HEK293T (cell line): ENCODE data around the gene STPG1.

ENCODE experiments used
- BHLHE40 ChIP-seq: fragments of 450-650 bp; IDR thresholded peaks from 2 replicates; pipeline ENCODE4 v1.6.1; 2016; ENCODE audit warnings: mild to moderate bottlenecking, moderate library complexity, borderline replicate concordance
- ELF4 ChIP-seq: fragments of 450-650 bp; IDR thresholded peaks from 2 replicates; pipeline ENCODE4 v1.6.1; 2017; ENCODE audit warnings: antibody characterized with exemption
- FOXK2 ChIP-seq: fragments of 450-650 bp; IDR thresholded peaks from 2 replicates; pipeline ENCODE4 v1.6.1; 2016; ENCODE audit warnings: mild to moderate bottlenecking
- HDGF ChIP-seq: fragments of 450-650 bp; IDR thresholded peaks from 2 replicates; pipeline ENCODE4 v1.6.1; 2017; ENCODE audit warnings: antibody characterized with exemption, borderline replicate concordance
- L3MBTL2 ChIP-seq: fragments of 450-650 bp; conservative IDR thresholded peaks from 2 replicates; pipeline ENCODE4 v1.6.1; 2016; ENCODE audit warnings: mild to moderate bottlenecking
- PKNOX1 ChIP-seq: fragments of 450-650 bp; IDR thresholded peaks from 2 replicates; pipeline ENCODE4 v1.6.1; 2016
- SP1 ChIP-seq: fragments of 450-650 bp; IDR thresholded peaks from 2 replicates; pipeline ENCODE4 v1.6.1; 2017
- ZNF384 ChIP-seq: fragments of 450-650 bp; IDR thresholded peaks from 2 replicates; pipeline ENCODE4 v1.6.1; 2016

GRCh38 chr1:24391882-24392603 lies 21.5 kb downstream of the STPG1 start:
- TF ChIP-seq ELF4 (no peak), BHLHE40 (no peak), PKNOX1 (no peak), SP1 (no peak), HDGF (no peak), ZNF384 (no peak), FOXK2 (no peak), L3MBTL2 (no peak)
